Activated T-helper 1 cell treated with anti-CD3 and anti-CD28 coated beads, Interleukin-12 subunit alpha, Interleukin-12 subunit beta, Interleukin-2, Interleukin-4 antibody, amounts not matched to agents 30 ng/mL and 10 ng/mL and 1 ng/mL, durations not matched to agents 14 hours and 24 hours and 36 hours (primary cell): ENCODE results near the gene SGIP1. TPM values are rescaled to one million over a fixed set of nuclear protein-coding genes. Genes with fewer than 3 reads are reported as not detected.

Source experiments
- DNase-seq: peaks from one replicate; pipeline ENCODE4 v3.0.0; 2021; ENCODE audit warnings: low spot score
- H3K27ac Mint-ChIP-seq: one replicate; pipeline ENCODE4 v1.8.0; 2021; ENCODE audit warnings: mild to moderate bottlenecking, mixed read lengths
- H3K27me3 Mint-ChIP-seq: one replicate; pipeline ENCODE4 v1.8.0; 2022; ENCODE audit warnings: mild to moderate bottlenecking, moderate library complexity, mixed read lengths; ENCODE audit not compliant: insufficient read depth
- H3K36me3 Mint-ChIP-seq: one replicate; pipeline ENCODE4 v1.8.0; 2021; ENCODE audit warnings: low read depth, mixed read lengths
- H3K4me1 Mint-ChIP-seq: one replicate; pipeline ENCODE4 v1.8.0; 2021; ENCODE audit warnings: low read depth, mixed read lengths
- H3K4me3 Mint-ChIP-seq: one replicate; pipeline ENCODE4 v1.8.0; 2021; ENCODE audit warnings: mild to moderate bottlenecking, moderate library complexity, mixed read lengths
- H3K9me3 Mint-ChIP-seq: one replicate; pipeline ENCODE4 v1.8.0; 2021; ENCODE audit warnings: mixed read lengths
- intact Hi-C: fragments of 100-400 bp; cut with micrococcal nuclease; formaldehyde crosslinking; loops from one replicate; pipeline ENCODE4 v1.15.1; 2024
- total RNA-seq: library from RNA; stranded (reverse); gene quantifications from 2 replicates; pipeline ENCODE4 v1.2.3, GENCODE V29; 2022

Gene SGIP1
- total RNA-seq, 1 donor from 2014 or later: not detected

DNA sequence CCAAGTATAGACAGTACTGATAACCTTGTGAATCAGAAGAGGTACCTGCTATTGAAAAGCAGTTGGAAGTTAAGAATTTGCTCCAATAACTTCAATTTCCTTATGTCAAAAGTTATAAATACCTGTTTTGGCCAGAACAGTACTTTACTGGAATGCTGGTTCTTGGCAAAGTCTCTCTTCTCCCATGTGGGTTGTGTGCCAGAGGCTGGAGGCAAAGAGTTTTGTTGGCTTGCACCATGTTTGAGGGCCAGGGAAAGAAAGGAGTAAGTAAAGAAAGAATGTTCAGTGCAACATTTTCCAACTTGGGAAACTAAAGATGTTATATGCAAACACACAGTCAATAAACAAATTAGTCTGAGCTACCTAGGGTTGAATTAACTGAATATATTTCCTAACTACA lies 151.3 kb downstream of the SGIP1 start:
- Mint-ChIP-seq H3K27ac (no peak overlapping the region), H3K36me3 (no peaks in the 10 kb centered on the region), H3K4me1 (no peaks in the 10 kb centered on the region), H3K4me3 (no peak overlapping the region), H3K9me3 (no peaks in the 10 kb centered on the region), H3K27me3 (peaks cover 5% of the 10 kb centered on the region)
- DNase-seq: no peak
- intact Hi-C loops: no loop called here

DNA sequence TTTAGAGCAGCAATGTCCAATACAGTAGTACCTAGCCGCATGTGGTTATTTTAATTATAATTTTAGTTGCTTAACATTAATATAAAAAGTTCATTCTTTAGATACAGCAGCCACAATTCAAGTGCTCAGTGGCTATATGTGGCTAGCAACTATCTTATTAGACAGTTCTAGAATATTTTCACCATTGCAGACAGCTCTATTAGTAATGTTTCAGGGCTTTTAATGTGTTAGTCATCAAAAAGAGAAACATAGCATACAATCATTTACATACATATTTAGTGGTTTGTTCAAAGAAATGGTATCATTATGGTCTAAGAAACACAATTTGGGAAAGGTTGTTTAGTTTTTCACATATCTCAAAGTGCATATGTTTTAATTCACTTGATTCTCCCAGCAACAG lies 151.7 kb downstream of the SGIP1 start:
- H3K4me3 Mint-ChIP-seq: no peak overlapping the region
- H3K27me3 Mint-ChIP-seq: peaks cover 6% of the 10 kb centered on the region
- H3K27ac Mint-ChIP-seq: no peak overlapping the region
- intact Hi-C loops: no loop called here
- H3K4me1 Mint-ChIP-seq: no peaks in the 10 kb centered on the region
- H3K36me3 Mint-ChIP-seq: no peaks in the 10 kb centered on the region
- DNase-seq: no peak
- no peaks in the 10 kb centered on the region for H3K9me3 Mint-ChIP-seq

DNA sequence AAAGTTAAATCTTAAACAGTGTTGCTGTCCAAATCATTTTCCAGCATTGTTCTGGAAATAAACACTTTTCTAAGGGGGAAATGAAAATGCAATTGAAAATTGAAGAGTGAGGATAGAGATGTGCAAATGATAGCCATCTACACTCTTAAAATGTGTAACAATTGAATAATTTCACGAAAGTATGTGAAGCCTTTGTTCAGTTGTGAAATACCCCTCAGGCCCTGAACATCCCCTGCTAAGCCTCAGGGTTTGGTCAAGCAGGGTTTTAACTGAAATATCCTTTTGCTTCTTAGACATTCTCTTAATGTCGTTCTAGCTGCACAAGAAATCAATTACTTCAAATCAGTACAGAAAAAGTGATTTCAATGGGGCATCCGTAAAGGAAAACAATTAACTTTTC lies 152.5 kb downstream of the SGIP1 start:
- intact Hi-C loops: no loop called here
- Mint-ChIP-seq H3K4me1 (no peaks in the 10 kb centered on the region), H3K27ac (no peak overlapping the region)

DNA sequence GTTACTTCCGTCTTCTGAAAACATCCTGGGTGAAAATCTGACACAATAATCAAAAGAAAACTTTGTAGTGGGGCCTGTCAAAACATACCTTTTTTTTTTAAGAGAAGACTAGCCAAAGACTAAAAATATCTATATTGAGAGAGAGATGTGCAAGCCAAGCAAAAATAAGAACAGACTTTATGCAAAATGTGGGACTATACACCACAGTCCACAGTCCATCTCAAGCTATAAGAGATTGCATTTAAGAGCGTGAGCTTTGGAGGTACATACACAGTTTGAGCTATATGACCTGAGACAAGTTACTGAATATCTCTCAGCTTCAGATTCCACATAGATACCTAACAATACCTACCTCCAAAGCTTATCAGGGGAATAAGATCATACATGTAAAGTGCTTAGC lies 153.4 kb downstream of the SGIP1 start:
- intact Hi-C loops: no loop called here
- Mint-ChIP-seq H3K9me3 (no peaks in the 10 kb centered on the region), H3K4me1 (no peaks in the 10 kb centered on the region), H3K4me3 (no peak overlapping the region), H3K27me3 (peaks cover 5% of the 10 kb centered on the region), H3K27ac (no peak overlapping the region), H3K36me3 (no peaks in the 10 kb centered on the region)
- DNase-seq: no peak

More for the DNA sequence above, 152.5 kb downstream of the SGIP1 start:
- DNase-seq: no peak
- Mint-ChIP-seq H3K9me3 (no peaks in the 10 kb centered on the region), H3K36me3 (no peaks in the 10 kb centered on the region), H3K27me3 (peaks cover 6% of the 10 kb centered on the region), H3K4me3 (no peak overlapping the region)

DNA sequence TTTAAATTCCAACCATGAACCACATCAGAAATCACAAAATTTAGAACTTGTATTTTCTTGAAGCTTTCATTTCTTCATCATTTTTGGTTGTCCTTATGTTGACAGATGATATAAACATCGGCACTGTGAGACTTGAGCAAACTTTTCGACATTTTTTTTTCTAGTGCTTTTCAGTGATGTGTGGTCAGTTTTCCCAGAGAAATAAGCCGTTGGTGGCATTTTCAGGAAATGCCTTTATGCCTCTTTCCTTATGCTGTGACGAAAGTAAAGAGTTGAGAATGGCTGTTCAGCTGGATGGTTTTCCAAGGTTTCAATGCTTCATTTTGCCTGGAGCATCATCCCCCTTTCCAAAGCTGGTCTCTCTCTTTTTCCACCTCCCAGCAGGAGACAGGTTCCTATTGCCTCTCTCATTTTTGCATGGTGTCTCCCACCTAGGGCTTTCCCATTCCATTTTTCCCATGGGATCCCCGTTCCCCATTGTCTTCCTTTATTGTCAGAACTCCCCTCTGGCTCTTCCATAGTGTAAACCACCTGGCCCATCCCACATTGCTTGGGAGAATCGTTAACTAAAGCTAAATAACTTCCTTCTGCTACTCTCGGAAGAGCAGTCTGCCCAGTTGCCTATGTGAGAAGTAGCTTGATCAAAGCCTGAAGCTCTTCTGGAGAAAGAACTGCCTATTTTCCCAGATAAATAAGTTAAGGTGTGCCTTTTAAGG lies 156.9 kb downstream of the SGIP1 start:
- no peak overlapping the region for H3K4me3 Mint-ChIP-seq
- no peaks in the 10 kb centered on the region for H3K9me3 Mint-ChIP-seq
- no peaks in the 10 kb centered on the region for H3K4me1 Mint-ChIP-seq
- intact Hi-C loops: no loop called here
- H3K27me3 Mint-ChIP-seq: peaks cover 8% of the 10 kb centered on the region
- H3K27ac Mint-ChIP-seq: no peak overlapping the region
- DNase-seq: no peak
- no peaks in the 10 kb centered on the region for H3K36me3 Mint-ChIP-seq

DNA sequence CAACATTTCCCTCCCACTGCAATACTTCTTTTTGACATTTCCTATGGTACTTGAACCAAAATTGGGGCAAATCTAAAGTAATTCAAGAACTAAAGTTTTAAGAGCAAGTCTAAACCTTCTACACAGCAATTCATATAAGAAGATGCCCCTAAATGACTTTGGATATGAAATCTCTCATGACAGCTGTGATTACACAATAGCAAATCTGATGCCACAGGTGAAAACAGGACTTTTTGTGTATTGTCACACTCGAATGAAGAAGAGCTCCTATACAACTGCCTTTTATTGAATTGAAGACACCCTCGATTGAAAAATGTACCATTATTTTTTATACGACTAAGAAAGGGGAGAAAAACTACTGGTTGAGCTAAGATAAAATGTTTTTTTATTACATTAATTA lies 158.7 kb downstream of the SGIP1 start:
- Mint-ChIP-seq H3K27me3 (peaks cover 8% of the 10 kb centered on the region), H3K4me3 (no peak overlapping the region), H3K27ac (no peak overlapping the region), H3K9me3 (no peaks in the 10 kb centered on the region), H3K36me3 (no peaks in the 10 kb centered on the region), H3K4me1 (no peaks in the 10 kb centered on the region)
- intact Hi-C loops: no loop called here
- DNase-seq: no peak

DNA sequence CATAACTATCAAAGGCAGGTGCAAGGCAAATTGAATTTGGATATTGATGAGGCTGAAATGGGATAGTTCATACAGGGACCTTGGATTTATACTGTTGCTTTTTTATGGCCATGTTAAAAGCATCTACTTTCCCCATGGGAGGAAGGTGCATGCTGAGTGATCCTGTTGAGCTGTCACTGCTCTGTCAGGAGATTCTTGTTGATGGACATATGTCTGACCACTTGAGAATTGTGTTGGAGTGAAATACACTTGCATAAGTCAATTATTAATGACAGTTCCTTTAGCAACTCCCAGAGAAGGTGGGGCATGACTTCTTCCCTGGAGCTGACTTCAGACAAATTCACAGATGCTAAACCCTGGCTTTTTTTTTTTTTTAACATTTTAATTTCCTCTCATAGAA lies 159.9 kb downstream of the SGIP1 start:
- no peak for DNase-seq
- Mint-ChIP-seq H3K4me3 (no peak overlapping the region), H3K9me3 (no peaks in the 10 kb centered on the region), H3K36me3 (no peaks in the 10 kb centered on the region), H3K27ac (no peak overlapping the region), H3K4me1 (no peaks in the 10 kb centered on the region), H3K27me3 (peaks cover 8% of the 10 kb centered on the region)
- intact Hi-C loops: no loop called here

DNA sequence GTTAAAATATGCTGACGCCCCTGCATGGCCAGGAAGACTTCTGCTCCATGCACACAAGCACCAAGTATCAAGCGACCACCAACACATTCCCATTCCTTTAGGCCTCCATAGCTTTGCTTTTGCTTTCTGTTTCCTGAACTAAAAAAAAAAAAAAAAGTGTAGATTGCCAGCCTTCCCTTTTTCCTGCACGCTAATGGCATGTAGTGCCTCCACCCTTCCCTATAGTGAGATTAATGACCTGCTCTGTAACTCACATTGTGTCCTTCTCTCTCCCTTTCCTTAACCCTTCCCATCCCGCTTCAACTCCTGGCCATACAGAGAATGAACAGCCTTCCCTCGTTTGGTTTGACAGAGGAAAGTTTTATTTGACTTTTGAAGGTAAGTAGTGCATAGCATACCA lies 161.2 kb downstream of the SGIP1 start:
- DNase-seq: no peak
- H3K27ac Mint-ChIP-seq: no peak overlapping the region
- H3K4me1 Mint-ChIP-seq: no peaks in the 10 kb centered on the region
- H3K36me3 Mint-ChIP-seq: no peaks in the 10 kb centered on the region
- no peaks in the 10 kb centered on the region for H3K9me3 Mint-ChIP-seq
- intact Hi-C loops: no loop called here
- no peak overlapping the region for H3K4me3 Mint-ChIP-seq
- H3K27me3 Mint-ChIP-seq: peaks cover 7% of the 10 kb centered on the region

DNA sequence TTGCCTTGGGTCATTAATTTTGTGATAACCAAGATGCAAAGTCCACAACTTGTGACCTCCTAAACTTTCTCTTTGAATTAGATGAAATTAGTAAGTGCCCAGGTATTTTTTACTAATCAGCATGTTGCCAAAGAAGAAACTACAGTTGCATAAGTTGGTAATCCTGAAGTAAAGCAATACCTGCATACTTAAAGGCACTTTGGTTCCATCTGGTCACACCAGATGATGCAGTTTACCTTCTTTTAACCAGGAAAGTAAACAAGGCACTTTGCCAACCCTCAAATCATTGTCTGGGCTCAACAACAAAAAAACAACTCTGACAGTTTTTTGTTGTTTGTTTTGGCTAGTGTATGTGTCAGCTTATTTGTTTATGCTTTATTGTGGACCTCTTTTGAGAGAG lies 162.8 kb downstream of the SGIP1 start:
- no peak for DNase-seq
- H3K4me3 Mint-ChIP-seq: no peak overlapping the region
- intact Hi-C loops: no loop called here
- H3K36me3 Mint-ChIP-seq: no peaks in the 10 kb centered on the region
- no peaks in the 10 kb centered on the region for H3K4me1 Mint-ChIP-seq
- no peak overlapping the region for H3K27ac Mint-ChIP-seq
- peaks cover 4% of the 10 kb centered on the region for H3K27me3 Mint-ChIP-seq
- no peaks in the 10 kb centered on the region for H3K9me3 Mint-ChIP-seq

DNA sequence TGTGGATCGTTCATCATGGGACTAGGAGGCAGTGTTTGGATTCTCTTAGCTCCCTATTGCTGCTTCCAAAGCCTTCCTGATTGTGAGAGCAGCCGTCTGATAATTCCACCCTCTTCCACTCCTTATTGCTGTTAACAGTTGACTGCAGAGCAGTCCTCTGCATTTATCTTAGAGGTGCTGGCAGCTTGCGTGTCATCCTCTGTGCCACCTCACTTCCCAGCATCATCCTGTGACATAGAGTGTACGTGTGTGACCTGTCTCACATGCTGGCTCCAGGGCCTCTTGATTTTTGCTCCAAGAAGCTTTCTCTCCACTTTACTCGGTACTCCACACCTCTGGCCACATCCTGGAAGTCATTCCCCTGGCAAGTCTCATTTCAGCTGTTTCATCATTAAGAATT lies 165.3 kb downstream of the SGIP1 start:
- H3K9me3 Mint-ChIP-seq: no peaks in the 10 kb centered on the region

DNA sequence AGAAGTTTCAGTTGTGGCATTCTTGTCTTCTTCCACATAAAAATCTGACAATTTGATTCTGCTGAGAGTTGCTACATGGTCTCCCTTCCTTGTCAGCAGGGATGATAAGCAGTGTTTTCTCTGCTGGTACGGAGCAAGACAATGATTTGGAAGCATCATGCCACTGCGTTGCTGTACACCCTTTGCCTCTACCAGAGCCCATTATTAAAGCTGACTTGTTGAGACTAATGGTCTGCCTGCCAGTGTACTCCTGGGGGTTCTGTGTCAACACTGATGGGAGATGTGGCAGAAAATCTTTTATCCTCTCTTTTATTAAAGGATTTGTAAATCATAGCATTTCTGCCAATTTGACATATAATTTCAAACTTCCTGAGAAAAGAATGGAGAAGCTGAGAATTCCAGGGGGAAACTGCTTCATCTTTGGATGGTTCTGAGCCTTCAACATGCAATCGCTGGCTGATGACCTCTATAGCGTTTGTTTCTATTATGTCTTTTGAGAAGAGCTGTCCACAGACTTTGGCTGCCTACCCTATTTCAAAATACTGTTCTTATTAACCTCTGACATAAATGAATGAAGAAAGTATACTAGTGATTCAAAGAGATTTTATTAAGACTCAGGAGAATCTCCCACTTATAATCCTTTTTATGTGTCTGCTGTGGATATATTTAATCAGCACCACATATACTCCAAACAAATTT lies 170.4 kb downstream of the SGIP1 start:
- intact Hi-C loops: no loop called here
- peaks cover 19% of the 10 kb centered on the region for H3K27me3 Mint-ChIP-seq
- H3K27ac Mint-ChIP-seq: no peak overlapping the region
- no peaks in the 10 kb centered on the region for H3K36me3 Mint-ChIP-seq
- H3K9me3 Mint-ChIP-seq: no peaks in the 10 kb centered on the region
- H3K4me3 Mint-ChIP-seq: no peak overlapping the region
- DNase-seq: no peak
- no peaks in the 10 kb centered on the region for H3K4me1 Mint-ChIP-seq

More for the DNA sequence above, 165.3 kb downstream of the SGIP1 start:
- H3K27ac Mint-ChIP-seq: no peak overlapping the region
- no peaks in the 10 kb centered on the region for H3K36me3 Mint-ChIP-seq
- H3K4me1 Mint-ChIP-seq: no peaks in the 10 kb centered on the region
- intact Hi-C loops: no loop called here
- no peak overlapping the region for H3K4me3 Mint-ChIP-seq
- peaks cover 9% of the 10 kb centered on the region for H3K27me3 Mint-ChIP-seq
- no peak for DNase-seq

DNA sequence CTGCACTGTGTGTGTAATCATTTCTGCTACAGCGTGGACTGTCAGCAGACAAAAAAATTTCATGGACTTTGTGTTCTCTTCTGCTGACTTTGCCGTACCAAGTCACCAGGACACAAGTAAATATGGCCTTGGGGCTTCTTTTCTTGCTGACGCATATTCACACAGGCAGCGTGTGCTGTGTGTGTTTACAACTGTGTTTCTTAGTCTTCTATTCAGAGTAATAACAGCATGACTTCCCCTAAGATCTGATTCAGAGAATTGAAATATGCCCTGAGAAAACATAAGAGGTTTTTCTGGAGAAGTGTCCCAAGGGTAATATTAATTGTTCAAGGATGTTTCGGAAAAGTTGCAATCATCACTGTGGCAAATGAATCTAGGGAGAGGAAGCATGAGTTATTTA lies 171.2 kb downstream of the SGIP1 start:
- no peaks in the 10 kb centered on the region for H3K4me1 Mint-ChIP-seq
- no peak overlapping the region for H3K4me3 Mint-ChIP-seq
- intact Hi-C loops: no loop called here
- DNase-seq: no peak
- H3K27ac Mint-ChIP-seq: no peak overlapping the region
- H3K27me3 Mint-ChIP-seq: peaks cover 22% of the 10 kb centered on the region
- H3K9me3 Mint-ChIP-seq: no peaks in the 10 kb centered on the region
- no peaks in the 10 kb centered on the region for H3K36me3 Mint-ChIP-seq

DNA sequence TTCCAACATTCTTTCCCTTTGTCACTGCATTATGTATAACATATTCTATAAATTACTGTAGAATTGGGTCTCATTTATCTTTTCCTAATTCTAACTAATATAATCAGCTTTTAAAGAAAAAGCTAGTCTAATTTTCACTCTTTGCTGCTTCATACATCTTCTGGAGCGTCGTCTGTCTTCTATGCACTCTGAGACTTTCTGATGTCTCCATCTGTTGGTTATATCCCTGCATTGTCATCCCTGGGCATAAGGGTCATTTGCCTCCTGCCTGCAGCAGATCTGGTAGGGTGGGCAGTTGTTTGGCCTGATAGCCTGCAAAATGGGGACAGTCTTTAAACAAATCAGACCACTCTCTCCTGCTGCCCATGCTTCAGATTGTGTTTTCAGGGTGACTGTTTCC lies 177.5 kb downstream of the SGIP1 start:
- H3K9me3 Mint-ChIP-seq: no peaks in the 10 kb centered on the region
- no peak overlapping the region for H3K27ac Mint-ChIP-seq
- no peaks in the 10 kb centered on the region for H3K4me1 Mint-ChIP-seq
- intact Hi-C loops: no loop called here
- DNase-seq: no peak
- no peaks in the 10 kb centered on the region for H3K36me3 Mint-ChIP-seq
- H3K27me3 Mint-ChIP-seq: peaks cover 41% of the 10 kb centered on the region
- H3K4me3 Mint-ChIP-seq: no peak overlapping the region
